NAMALWA (cell line): ENCODE results near the gene ZNF831.

Experiments
- DNase-seq: peaks from one replicate; pipeline ENCODE4 v3.0.0-alpha.2; 2015; ENCODE audit warnings: low spot score

Gene ZNF831

DNA sequence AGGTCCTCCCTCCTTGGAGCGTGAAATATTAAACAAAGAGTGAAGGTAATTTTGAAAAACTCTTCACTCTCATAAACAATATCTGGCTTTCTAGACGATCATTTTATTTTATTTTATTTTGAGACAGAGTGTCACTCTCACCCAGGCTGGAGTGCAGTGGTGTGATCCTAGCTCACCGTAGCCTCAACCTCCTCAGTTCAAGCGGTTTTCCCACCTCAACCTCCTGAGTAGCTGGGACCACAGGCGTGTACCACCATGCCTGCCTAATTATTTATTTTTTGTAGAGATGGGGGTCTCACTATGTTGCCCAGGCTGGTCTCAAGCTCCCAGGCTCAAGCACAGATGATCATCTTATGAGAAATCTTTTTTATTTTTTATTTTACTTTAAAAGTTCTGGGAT lies 16.4 kb downstream of the ZNF831 start:
- DNase-seq = no peak

GRCh38 chr20:59181936-59182335 lies 18.3 kb downstream of the ZNF831 start:
- DNase-seq = peak; percentile 19

DNA sequence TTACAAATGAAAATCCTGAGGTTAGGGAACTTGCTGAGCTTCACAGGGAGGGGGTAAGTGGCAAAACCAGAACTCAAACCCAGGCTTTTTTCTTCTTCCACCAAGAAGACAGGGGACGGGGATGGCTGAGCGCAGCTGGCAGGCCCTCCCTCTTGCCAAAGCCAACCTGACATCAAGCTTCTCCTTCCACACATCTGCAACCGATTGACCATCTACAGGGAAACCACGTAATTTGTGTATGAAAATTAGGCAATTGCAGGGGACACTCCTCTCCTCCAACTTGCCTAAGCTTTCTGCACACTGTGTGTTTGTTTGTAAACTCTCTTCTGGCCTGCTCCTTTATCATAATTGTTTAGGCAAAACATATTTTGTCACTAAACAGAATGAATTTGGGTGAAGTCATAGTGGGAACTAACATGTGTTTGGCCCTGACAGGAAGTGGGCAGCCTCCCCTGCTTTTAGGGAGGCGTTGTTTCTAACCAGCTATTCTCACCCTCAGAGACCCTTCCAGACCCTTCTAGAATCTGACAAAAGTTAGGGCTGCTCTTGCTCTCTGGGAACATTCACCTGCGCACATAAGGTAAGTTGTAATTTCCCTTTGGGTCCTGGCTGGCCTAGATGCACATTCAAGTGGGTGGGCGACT lies 18.9 kb downstream of the ZNF831 start:
- peak; percentile 87 for DNase-seq

DNA sequence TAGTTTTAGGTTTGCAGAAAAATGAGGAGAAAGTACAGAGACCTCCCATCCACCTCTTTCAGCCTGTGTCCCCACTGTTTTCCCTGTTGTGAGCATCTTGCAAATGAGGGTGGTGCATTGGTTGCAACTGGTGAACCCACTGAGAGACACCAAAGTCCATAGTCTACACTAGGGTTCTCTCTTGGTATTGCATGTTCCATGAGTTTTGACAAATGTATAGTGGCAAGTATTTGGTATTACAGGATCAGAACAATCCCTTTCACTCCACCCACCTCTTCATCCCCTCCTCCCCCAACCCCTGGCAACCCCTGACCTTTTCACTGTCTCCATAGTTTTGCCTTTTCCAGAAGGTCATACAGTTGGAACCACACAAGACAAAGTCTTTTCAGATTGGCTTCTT lies 20.1 kb downstream of the ZNF831 start:
- peak; percentile 45 for DNase-seq

GRCh38 chr20:59184880-59185447 lies 21.3 kb downstream of the ZNF831 start:
- DNase-seq = no peak

- DNase-seq = no peak
These were observed 22.2 kb downstream of the ZNF831 start for GRCh38 chr20:59185809-59186208.

GRCh38 chr20:59190466-59190865 lies 26.8 kb downstream of the ZNF831 start:
- DNase-seq = no peak

DNA sequence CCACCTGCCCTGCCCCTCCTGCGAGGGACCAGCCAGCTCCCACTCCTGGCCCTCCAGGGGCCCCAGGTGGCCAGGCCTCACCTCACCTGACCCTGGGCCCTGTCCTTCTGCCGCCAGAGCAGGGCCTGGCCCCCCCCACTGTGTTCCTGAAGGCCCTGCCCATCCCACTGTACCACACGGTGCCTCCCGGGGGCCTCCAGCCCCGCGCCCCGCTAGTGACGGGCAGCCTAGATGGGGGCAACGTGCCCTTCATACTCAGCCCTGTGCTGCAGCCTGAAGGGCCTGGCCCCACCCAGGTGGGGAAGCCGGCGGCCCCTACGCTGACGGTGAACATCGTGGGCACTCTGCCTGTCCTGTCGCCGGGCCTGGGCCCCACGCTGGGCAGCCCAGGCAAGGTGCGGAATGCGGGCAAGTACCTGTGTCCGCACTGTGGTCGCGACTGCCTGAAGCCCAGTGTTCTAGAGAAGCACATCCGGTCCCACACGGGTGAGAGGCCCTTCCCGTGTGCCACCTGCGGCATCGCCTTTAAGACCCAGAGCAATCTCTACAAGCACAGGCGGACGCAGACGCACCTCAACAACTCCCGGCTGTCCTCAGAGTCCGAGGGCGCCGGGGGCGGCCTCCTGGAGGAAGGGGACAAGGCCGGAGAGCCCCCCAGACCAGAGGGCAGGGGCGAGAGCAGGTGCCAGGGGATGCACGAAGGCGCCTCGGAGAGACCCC lies 27.6 kb downstream of the ZNF831 start:
- no peak for DNase-seq

DNA sequence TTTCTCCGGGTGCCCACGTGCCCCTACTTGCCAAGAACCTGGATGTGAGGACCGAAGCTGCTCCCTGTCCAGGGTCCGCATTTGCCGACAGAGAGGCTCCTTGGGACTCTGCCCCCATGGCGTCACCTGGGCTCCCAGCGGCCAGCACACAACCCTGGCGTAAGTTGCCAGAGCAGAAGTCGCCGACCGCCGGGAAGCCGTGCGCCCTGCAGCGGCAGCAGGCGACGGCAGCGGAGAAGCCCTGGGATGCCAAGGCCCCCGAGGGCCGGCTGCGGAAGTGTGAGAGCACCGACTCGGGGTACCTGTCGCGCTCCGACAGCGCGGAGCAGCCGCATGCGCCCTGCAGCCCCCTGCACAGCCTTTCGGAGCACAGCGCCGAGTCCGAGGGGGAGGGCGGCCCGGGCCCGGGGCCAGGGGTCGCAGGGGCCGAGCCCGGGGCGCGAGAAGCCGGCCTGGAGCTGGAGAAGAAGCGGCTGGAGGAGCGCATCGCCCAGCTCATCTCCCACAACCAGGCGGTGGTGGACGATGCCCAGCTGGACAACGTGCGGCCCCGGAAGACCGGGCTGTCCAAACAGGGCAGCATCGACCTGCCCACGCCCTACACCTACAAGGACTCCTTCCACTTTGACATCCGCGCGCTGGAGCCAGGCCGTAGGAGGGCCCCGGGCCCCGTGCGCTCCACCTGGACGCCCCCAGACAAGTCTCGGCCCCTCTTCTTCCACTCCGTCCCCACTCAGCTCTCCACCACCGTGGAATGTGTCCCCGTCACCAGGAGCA lies 28.3 kb downstream of the ZNF831 start:
- DNase-seq = no peak

GRCh38 chr20:59192533-59192896 lies 28.9 kb downstream of the ZNF831 start:
- no peak for DNase-seq

DNA sequence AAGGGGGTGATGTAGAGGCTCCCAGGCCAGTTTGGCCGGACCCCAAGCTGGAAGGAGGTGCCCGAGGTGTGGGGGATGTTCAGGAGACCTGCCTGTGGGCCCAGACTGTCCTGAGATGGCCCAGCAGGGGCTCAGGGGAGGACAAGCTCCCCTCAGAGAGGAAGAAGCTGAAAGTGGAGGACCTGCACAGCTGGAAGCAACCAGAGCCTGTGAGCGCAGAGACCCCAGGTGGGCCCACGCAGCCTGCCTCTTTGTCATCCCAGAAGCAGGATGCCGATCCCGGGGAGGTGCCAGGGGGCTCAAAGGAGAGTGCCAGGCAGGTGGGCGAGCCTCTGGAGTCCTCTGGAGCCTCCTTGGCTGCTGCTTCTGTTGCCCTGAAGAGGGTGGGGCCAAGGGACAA lies 29.7 kb downstream of the ZNF831 start:
- DNase-seq = no peak

GRCh38 chr20:59194023-59194935 lies 30.7 kb downstream of the ZNF831 start:
- DNase-seq = no peak

DNA sequence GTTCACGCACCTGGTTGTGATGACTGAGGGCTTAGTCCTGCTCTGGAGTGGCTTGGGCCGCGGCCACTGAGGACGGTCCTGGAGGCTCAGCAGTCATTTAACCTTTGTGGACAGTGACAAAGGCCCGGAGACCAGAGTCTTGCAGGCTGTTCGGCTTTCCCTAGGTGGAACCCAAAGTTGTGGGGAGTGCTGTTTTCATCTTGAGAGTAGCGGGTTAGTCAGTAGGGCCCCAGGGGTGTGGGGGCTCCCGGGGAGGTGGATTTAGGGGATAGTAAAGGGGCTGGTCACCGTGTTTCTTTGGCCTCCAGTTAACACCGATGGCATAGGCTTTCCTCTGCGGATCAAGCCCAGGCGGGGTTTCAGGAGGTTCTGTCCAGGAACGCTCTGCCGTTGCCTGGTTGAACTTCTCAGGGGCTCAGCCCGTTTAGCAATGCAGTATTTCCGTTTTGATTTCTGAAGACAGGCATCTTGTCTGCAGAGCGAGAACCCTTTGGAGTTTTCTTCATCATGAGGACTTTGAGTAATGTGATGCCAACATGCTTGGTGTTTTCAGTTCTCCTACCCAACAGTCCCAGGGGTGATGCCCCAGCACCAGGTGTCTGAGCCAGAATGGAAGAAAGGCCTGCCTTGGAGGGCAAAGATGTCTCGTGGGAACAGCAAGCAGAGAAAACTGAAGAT lies 31.8 kb downstream of the ZNF831 start:
- no peak for DNase-seq

DNA sequence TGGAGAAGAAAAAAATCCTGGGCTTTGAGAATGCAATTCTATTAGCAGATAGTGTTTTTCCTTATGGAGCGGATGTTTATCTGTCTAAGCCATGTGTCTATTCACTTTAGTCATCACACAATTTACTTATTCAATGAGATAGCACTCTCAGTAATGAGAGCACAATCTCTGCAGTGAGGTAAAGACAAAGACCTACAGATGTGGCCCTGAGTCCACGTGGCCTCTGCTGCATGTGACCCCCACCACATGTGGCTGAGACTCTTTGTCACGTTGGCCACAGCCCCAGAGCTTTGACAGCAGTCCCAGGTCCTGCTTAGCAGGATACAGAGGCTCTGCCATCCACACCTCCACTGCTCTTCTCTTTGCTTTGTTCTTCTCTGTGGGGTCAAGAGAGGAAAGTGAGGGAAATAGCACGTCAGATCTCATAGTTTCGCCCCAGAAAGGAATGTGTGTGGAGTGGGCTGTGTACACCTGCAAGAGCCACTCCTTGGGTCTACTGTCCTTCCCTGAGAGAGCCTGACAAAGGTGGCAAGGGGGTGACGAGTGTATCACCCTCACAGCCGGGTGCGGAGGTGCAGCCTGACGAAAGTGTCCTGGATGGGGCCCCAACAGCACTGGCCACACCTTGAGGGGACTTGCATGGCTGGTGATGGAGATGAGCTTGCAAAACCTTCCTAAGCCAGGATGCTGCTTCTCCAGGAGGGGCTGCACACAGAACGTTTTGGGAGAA lies 40.7 kb downstream of the ZNF831 start:
- DNase-seq = no peak

DNA sequence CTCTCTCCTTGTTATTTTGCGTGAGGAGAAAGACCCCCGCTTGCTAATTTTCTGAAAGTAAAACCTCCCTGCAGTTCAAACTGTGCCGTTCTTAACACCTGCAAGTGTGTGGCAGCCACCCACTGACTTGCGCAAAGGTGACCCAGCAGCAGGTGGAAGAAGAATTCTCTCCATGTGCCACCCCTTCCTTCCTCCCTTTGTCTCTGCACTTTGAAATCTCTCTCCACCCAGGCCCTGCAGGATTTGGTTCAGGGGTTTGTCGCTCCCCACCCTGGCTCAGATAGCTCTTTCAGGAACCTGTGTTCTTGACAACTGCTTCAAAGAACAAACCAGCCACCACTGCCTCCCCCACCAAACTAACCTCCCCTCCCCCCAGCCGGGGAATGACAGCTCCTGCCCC lies 41.4 kb downstream of the ZNF831 start:
- DNase-seq = no peak

DNA sequence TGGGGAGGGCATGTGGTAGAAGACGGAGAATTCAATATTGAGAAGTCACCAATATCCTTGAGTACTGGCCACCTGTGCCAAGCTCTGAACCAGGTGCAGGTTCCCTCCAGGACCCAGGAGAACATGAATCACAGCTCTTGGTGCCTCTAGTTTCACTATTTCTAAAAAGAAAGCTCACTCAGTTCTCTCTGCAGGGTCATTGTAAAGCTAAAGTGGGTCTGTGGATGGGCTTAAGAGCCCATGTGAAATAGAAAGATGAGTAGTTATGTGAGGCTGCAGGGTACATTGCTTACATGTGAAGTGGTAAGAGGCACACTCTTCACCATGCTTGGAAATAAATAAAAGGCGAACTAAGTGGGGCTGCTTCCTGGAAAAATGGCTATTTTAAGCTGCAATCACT lies 43.6 kb downstream of the ZNF831 start:
- DNase-seq = no peak

GRCh38 chr20:59207742-59208357 lies 44.2 kb downstream of the ZNF831 start:
- peak; percentile 87 for DNase-seq

- DNase-seq = no peak
These were observed 46.6 kb downstream of the ZNF831 start for GRCh38 chr20:59210186-59210585.

GRCh38 chr20:59211208-59211765 lies 47.7 kb downstream of the ZNF831 start:
- DNase-seq = no peak

- no peak for DNase-seq
These were observed 50.5 kb downstream of the ZNF831 start for GRCh38 chr20:59214073-59214472.
